PC-3 (cell line): ENCODE results near the gene ZFP36L2. TPM values are rescaled to one million over a fixed set of nuclear protein-coding genes. Genes with fewer than 3 reads are reported as not detected.

ENCODE experiments used
- ATAC-seq: fragments of 200-7000 bp; cut with Tn5 transposase; 2 replicates; pipeline ENCODE4 v1.9.1; 2020; ENCODE audit warnings: mild to moderate bottlenecking, moderate library complexity
- BruUV-seq: library from RNA; stranded (reverse); fragments of 400-500 nt; replicated peaks from 2 replicates; lab custom pipeline; 2021; lab: Mats Ljungman, UMichigan
- CTCF ChIA-PET: fragments of 300-600 bp; sonication (Branson Sonifier 250); formaldehyde crosslinking; loops from one replicate; lab custom pipeline; 2022; ENCODE audit warnings: antibody characterized with exemption; lab: Charles Lee
- POLR2A ChIA-PET: fragments of 300-600 bp; sonication (Branson Sonifier 250); formaldehyde crosslinking; loops from one replicate; lab custom pipeline; 2022; ENCODE audit warnings: antibody characterized with exemption; ENCODE audit not compliant: unreplicated experiment; lab: Charles Lee
- DNase-seq: peaks from one replicate; pipeline ENCODE4 v3.0.0-alpha.2; 2015
- H2AFZ ChIP-seq: fragments of 300-600 bp; sonication (generic); 2 replicates; pipeline ENCODE4 v1.6.0; 2016; ENCODE audit warnings: antibody characterized with exemption, low read length
- H3F3A ChIP-seq: fragments of 300-600 bp; sonication (generic); one replicate; pipeline ENCODE4 v1.6.0; 2017; ENCODE audit warnings: antibody characterized with exemption, low read length, control low read depth, mild to moderate bottlenecking; ENCODE audit not compliant: unreplicated experiment
- H3K27ac ChIP-seq: fragments of 300-600 bp; sonication (generic); 2 replicates; pipeline ENCODE4 v1.5.1; 2016; ENCODE audit warnings: mild to moderate bottlenecking, low read length
- H3K27me3 ChIP-seq: fragments of 300-600 bp; sonication (generic); 2 replicates; pipeline ENCODE4 v1.6.1; 2016; ENCODE audit warnings: low read length, mixed read lengths
- H3K36me3 ChIP-seq: fragments of 300-600 bp; sonication (generic); 2 replicates; pipeline ENCODE4 v1.6.1; 2016; ENCODE audit warnings: low read depth, mixed run types, low read length, mixed read lengths
- H3K4me1 ChIP-seq: fragments of 300-600 bp; sonication (generic); 2 replicates; pipeline ENCODE4 v1.5.1; 2016; ENCODE audit warnings: low read length; ENCODE audit not compliant: insufficient read depth
- H3K4me2 ChIP-seq: fragments of 300-600 bp; sonication (generic); 2 replicates; pipeline ENCODE4 v1.6.0; 2016; ENCODE audit warnings: low read length
- H3K4me3 ChIP-seq: fragments of 300-600 bp; sonication (generic); 2 replicates; pipeline ENCODE4 v1.5.1; 2016; ENCODE audit warnings: mild to moderate bottlenecking, low read length, mixed read lengths
- H3K79me2 ChIP-seq: fragments of 300-600 bp; sonication (generic); 2 replicates; pipeline ENCODE4 v1.6.1; 2017; ENCODE audit warnings: low read length, mixed read lengths
- H3K9ac ChIP-seq: fragments of 300-600 bp; sonication (generic); 2 replicates; pipeline ENCODE4 v1.6.0; 2016; ENCODE audit warnings: mild to moderate bottlenecking, low read length
- H3K9me2 ChIP-seq: fragments of 300-600 bp; sonication (generic); replicated peaks from 2 replicates; pipeline ENCODE4 v1.6.1; 2016; ENCODE audit warnings: mixed run types, low read length, mixed read lengths
- H3K9me3 ChIP-seq: fragments of 300-600 bp; sonication (generic); 2 replicates; pipeline ENCODE4 v1.6.1; 2016; ENCODE audit warnings: low read length, mixed read lengths
- H4K20me1 ChIP-seq: fragments of 300-600 bp; sonication (generic); 2 replicates; pipeline ENCODE4 v1.6.1; 2016; ENCODE audit warnings: low read length, mixed read lengths
- CTCF ChIP-seq: fragments of 300-600 bp; sonication (generic); conservative IDR thresholded peaks from 2 replicates; pipeline ENCODE4 v1.5.1; 2017; ENCODE audit warnings: antibody characterized with exemption, low read depth, mild to moderate bottlenecking, low read length
- EZH2 ChIP-seq: fragments of 300-600 bp; sonication (generic); IDR thresholded peaks from one replicate; pipeline ENCODE4 v1.6.1; 2017; ENCODE audit warnings: antibody characterized with exemption, mild to moderate bottlenecking, low read length; ENCODE audit not compliant: unreplicated experiment
- EZH2phosphoT487 ChIP-seq: fragments of 300-600 bp; sonication (generic); IDR thresholded peaks from 2 replicates; pipeline ENCODE4 v1.6.1; 2018; ENCODE audit warnings: mild to moderate bottlenecking, antibody characterized with exemption, low read length, borderline replicate concordance
- intact Hi-C: fragments of 100-400 bp; cut with micrococcal nuclease; formaldehyde crosslinking; loops from 2 replicates; pipeline ENCODE4 v1.9.0; 2023
- total RNA-seq: library from RNA; depleted of rRNA; stranded (reverse); fragments of >200 nt; gene quantifications from 2 replicates; pipeline ENCODE4 v1.2.3, GENCODE V29; 2014

The ZFP36L2 gene
- total RNA-seq, 1 experiment from 2014 or later, result 14.8 TPM

- no peak overlapping the region for H3K4me3 ChIP-seq
- BruUV-seq, result no TSS peak
- no peaks in the 10 kb centered on the region for H3K9me2 ChIP-seq
- no peak overlapping the region for H3K4me2 ChIP-seq
- intact Hi-C loops, result no loop called here
- H3F3A ChIP-seq, result no peaks in the 10 kb centered on the region
- no peak for TF ChIP-seq CTCF
- no peak for TF ChIP-seq EZH2
- no peak for TF ChIP-seq EZH2phosphoT487
- CTCF ChIA-PET, result no interaction called here
- POLR2A ChIA-PET, result no interaction called here
- no peak overlapping the region for H3K27ac ChIP-seq
- no peaks in the 10 kb centered on the region for H4K20me1 ChIP-seq
- no peak overlapping the region for H2AFZ ChIP-seq
- ATAC-seq, result no peak
- no peak overlapping the region for H3K9ac ChIP-seq
- H3K27me3 ChIP-seq, result no peaks in the 10 kb centered on the region
- no peaks in the 10 kb centered on the region; the same call in 1 of the 2 replicates for H3K36me3 ChIP-seq
- H3K9me3 ChIP-seq, result no peaks in the 10 kb centered on the region
- no peak for DNase-seq
- no peaks in the 10 kb centered on the region for H3K4me1 ChIP-seq
- H3K79me2 ChIP-seq, result no peaks in the 10 kb centered on the region
Measured at GRCh38 chr2:43250015-43250414, 23.6 kb upstream of the ZFP36L2 start.

GRCh38 chr2:43248621-43249020 is 22.2 kb upstream of the ZFP36L2 start:
- BruUV-seq, result no TSS peak
- ChIA-PET POLR2A (no interaction called here), CTCF (no interaction called here)

More at GRCh38 chr2:43248621-43249020, 22.2 kb upstream of the ZFP36L2 start:
- Histone ChIP-seq H3K79me2 (no peaks in the 10 kb centered on the region), H3K36me3 (no peaks in the 10 kb centered on the region; the same call in 1 of the 2 replicates), H3K4me2 (no peak overlapping the region), H2AFZ (no peak overlapping the region), H3F3A (no peaks in the 10 kb centered on the region), H3K27me3 (no peaks in the 10 kb centered on the region), H3K4me1 (no peaks in the 10 kb centered on the region), H3K9me3 (no peaks in the 10 kb centered on the region), H3K4me3 (no peak overlapping the region), H3K27ac (no peak overlapping the region), H3K9ac (no peak overlapping the region), H4K20me1 (no peaks in the 10 kb centered on the region), H3K9me2 (no peaks in the 10 kb centered on the region)
- ATAC-seq (no peak), DNase-seq (no peak)
- intact Hi-C loops, result no loop called here
- TF ChIP-seq CTCF (no peak), EZH2phosphoT487 (no peak), EZH2 (no peak)
